Measurements from ENCODE around the gene FAHD1.

GRCh38 chr16:1871974-1872635 is 45.1 kb downstream of the FAHD1 start, which contains the start of gene MEIOB:
- TF ChIP-seq POLR2AphosphoS5 (IDR thresholded peaks at IDR 0.05) (no peak), CTCF (IDR thresholded peaks at IDR 0.05) (no peak)
